GM19324 (cell line): ENCODE data around the gene LSM2.

Experiments used
- ATAC-seq: cut with Tn5 transposase; IDR thresholded peaks from one replicate; pipeline ENCODE4 v1.9.1; 2021; ENCODE audit warnings: mild to moderate bottlenecking, moderate library complexity; ENCODE audit not compliant: unreplicated experiment, low FRiP score

The LSM2 gene

GRCh38 chr6:31778999-31779885 lies 27.5 kb downstream of the LSM2 start:
- ATAC-seq = no peak

DNA sequence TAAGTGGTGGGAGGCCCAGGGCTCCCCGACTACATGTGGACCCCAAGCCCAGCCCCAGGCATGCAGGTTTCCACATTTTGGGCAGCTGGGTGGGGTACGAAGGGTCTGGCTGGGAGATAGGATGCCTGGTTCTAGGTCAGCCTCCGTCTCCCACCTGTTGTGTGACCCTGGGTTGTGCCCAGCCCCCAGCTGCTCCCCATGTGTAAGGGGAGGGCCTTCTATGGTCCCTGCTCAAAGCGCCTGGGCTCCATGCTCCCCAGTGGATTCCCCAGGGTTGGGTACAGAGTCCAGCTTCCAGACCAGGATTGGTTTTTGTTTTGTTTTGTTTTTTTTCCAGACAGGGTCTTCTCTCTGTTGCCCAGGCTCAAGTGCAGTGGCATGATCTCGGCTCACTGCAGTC lies 28.6 kb downstream of the LSM2 start:
- no peak for ATAC-seq

- ATAC-seq = no peak
Observed at GRCh38 chr6:31777667-31778050, 29.1 kb downstream of the LSM2 start.

GRCh38 chr6:31776989-31777666 lies 29.6 kb downstream of the LSM2 start, which contains the start of gene VWA7:
VWA7 (minus strand) TSS chr6:31777328; CDS start chr6:31776779, 549 bp downstream.
- ATAC-seq = peak; percentile 57

GRCh38 chr6:31776485-31776988 lies 30.2 kb downstream of the LSM2 start:
- no peak for ATAC-seq

GRCh38 chr6:31775633-31776484 lies 30.9 kb downstream of the LSM2 start:
- ATAC-seq = no peak

DNA sequence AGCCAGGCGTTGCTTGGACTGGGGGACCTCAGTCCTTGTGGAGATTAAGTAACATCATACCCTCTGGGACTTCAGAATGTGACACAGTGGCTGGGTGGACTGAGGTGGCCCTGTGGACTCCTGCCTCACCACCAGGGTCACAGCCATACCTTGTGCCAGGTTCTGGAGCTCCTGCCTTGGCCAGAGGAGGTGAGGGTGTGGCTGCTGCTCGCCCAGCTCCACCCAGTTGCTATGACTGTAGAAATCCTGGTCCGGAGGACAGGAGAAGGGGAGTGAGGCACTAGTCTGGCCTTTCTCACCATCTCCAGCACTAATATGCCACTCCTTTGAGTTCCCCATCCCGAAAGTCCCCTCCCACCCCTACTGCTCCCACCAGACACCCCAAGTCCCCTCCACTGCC lies 31.6 kb downstream of the LSM2 start:
- no peak for ATAC-seq

DNA sequence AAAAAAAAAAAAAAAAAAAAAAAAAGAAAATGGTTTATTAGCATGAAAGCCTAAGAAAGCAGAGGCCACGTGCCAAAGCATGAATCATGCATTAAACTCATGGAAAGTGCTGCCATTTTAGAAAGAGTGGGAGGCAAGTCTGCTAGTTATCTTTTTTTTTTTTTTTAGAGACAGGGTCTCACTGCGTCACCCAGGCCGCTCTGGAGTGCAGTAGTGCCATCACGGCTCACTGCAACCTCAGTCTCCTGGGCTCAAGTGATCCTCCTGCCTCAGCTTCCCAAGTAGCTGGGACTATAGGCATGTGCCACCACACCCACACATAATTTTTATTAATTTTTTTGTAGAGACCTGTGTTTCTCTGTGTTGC lies 34.8 kb downstream of the LSM2 start:
- ATAC-seq = no peak

- ATAC-seq = no peak
Observed at GRCh38 chr6:31770860-31771259, 35.9 kb downstream of the LSM2 start.

DNA sequence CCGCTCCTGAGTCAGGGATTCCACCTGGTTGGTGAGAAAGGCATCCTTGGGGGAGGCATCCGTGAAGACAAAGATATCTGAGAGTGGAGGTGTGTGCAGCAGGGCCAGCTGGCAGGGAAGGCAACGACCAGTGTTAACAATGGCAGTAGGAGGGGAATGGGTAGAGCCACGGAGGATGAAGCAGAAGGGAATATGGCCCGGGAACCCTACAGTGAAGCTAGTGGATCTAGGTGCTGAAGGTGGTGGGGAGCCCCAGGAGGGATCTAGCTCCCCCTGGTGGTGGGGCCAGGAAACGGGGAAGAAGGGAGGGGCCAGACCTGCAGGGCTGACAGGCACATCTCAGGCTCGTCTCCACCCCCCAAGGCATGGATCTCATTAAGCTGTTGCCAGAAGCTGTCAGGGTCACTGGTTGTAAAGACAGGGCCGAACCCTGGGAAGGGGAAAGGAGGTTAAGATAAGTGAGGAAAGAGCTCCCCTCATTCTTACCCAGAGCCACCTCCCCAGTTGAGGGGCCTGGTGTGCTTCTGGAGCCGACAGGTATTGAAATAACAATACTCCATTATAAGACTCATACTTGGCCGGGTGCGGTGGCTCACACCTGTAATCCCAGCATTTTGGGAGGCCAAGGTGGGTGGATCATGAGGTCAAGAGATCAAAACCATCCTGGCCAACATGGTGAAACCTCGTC lies 36.9 kb downstream of the LSM2 start:
- no peak for ATAC-seq

DNA sequence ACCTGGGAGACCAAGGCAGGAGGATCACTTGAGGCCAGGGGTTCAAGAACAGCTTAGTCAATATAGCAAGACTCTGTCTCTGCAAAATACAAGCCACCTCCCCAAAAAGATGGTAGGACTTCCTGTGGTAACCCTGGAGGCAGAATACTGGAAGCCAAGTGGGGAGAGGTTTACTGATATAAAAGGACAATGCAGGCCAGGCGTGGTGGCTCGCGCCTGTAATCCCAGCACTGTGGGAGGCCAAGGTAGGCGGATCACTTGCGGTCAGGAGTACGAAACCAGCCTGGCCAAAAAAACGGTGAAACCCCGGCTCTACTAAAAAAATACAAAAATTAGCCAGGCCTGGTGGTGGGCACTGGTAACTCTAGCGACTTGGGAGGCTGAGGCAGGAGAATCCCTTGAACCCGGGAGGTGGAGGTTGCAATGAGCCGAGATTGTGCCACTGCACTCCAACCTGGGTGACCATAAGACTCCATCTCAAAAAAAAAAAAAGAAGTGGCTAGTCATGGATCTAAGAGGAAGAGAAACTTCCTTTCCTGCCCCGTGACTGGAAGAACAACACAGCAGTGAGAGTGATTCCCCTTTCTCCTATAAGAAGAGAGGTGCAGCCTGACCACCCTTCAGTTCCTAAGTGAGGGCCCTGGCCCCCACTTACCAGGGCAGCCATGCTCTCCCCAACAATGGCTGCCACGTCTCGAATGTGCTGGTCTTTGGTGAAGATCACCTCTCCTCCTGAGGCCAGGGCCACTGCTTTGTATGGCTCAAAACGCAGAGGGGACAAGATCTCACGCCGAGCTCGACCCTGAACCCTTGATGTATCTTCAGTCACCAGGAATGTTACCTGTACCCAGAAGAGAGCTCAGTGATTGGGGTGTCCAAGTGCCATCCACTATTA lies 38.2 kb downstream of the LSM2 start:
- no peak for ATAC-seq

DNA sequence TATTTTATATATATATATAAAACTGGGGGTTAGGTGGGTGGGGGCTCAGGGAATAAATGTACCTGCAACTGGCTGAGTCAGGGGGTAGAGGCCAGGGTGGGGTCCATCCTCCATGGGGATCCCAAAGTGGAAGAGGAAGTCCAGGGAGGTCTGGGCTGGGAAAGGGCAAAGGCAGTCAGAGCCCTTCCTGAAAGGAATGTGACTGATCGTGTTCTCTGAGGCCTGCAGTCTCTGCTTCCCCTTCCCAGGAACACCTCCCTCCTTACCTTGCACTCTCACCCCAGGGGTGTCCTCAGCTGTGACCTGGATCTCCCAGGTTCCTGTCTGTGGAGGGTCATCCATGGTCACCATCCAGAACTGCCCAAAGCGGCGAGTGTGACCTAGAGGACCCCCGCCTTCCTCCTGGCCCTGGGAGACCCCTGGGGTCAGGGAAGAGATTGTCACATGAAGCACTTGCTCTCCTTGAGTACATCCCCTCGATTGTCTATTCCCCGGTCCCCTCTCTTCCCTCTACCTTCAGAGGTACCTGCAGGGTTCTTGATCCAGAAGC lies 39.6 kb downstream of the LSM2 start:
- ATAC-seq = no peak

GRCh38 chr6:31765910-31766794 lies 40.6 kb downstream of the LSM2 start:
- no peak for ATAC-seq

DNA sequence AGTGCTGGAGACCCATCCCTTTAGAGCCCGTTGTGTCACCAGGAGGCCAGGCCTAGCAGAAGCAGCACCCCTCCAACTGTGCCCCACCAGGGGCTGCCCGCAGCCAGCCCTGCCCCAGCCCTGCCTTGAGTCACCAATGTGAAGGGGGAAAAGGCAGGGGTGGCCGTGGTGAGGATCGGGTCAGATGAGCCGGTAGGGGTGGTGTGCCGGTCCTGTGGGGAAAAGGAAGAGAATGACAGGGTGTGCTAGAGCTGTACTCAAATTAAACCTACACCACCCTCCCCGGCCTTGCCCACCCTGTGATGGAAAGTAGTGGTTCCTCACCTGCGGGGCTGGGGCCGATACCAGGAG lies 41.2 kb downstream of the LSM2 start:
- no peak for ATAC-seq

DNA sequence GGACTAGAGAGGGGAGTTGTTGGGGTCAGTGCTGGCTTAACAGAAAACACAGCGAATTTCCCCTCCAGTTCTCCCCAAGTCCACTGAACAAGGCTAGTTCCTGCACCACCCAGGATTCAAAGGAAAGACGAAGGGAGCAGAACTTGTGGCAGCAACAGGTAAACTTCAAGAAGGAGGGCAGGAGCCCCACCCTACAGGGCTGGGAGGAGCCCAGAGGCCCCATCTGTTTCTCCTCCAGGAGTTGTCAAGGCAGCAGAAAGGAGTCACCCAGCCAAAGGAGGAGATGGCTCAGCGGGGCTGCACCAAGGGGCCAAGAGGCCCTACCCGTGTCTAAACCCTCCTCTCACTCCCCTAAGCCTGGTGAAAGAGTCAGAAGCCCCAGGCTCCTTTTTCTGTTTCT lies 42.6 kb downstream of the LSM2 start:
- no peak for ATAC-seq

- no peak for ATAC-seq
Observed at GRCh38 chr6:31763619-31763940, 43.2 kb downstream of the LSM2 start.

DNA sequence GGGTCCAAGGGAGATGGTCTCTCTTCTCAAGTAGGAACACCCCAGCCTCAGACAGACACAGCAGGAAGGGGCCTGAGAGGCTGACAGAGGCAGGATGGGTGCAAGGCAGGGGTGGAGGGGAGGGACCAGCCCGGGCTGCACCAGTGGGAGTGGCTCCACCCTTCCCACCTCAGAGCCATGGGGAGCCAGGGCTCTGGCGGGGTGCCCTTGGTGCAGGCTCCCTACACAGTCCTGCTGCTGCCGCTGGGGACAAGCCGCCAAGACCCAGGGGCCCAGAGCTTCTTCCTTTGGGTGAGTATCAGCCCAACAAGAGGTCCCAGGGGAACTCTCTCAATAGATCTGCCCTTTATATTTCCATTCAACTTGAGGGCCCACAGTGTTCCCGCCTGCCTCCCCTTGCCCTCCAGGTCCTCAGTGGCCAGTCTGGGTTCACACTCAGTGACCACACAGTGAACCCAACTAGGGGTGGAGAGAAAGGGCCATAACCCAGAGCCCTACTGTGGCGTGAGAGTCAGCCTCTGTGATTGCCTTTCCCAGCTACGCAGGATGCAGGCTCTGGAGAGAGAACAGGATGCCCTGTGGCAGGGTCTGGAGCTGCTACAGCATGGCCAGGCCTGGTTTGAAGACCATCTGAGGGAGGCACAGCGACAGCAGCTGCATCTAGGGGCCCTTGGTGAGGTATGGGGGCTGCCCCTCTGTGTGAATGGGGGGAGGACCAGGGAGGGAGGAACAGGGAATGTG lies 43.7 kb downstream of the LSM2 start:
- no peak for ATAC-seq

DNA sequence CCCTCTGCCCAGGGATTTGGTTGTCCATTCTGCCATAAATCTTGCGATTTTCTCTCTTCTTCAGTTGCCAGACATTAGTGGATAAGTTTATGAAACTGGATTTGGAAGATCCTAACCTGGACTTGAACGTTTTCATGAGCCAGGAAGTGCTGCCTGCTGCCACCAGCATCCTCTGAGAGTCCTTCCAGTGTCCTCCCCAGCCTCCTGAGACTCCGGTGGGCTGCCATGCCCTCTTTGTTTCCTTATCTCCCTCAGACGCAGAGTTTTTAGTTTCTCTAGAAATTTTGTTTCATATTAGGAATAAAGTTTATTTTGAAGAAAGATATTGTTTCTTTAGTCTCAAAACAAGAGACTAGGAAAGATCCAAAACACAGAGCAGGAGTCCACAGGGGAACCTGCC lies 44.4 kb downstream of the LSM2 start, which contains the start of gene SAPCD1:
SAPCD1 (plus strand) TSS at position 301 of the 400 bp plus-strand sequence. CDS start 399 bp downstream, outside the sequence.
- ATAC-seq = no peak
